Glutamatergic neuron (in vitro differentiated cells): ENCODE measurements around the gene PRELP. TPM values are rescaled to one million over a fixed set of nuclear protein-coding genes. Genes with fewer than 3 reads are reported as not detected.

Experiments used
- DNase-seq: peaks from one replicate; pipeline ENCODE4 v3.0.0; 2022
- H3K27ac Mint-ChIP-seq: one replicate; pipeline ENCODE4 v1.8.0; 2020; ENCODE audit warnings: mild to moderate bottlenecking, mixed read lengths, inconsistent platforms; ENCODE audit not compliant: unreplicated experiment
- H3K27me3 Mint-ChIP-seq: one replicate; pipeline ENCODE4 v1.8.0; 2020; ENCODE audit warnings: mild to moderate bottlenecking, moderate library complexity, mixed read lengths, inconsistent platforms; ENCODE audit not compliant: unreplicated experiment
- H3K36me3 Mint-ChIP-seq: one replicate; pipeline ENCODE4 v1.8.0; 2020; ENCODE audit warnings: mild to moderate bottlenecking, mixed read lengths, inconsistent platforms; ENCODE audit not compliant: unreplicated experiment
- H3K4me1 Mint-ChIP-seq: one replicate; pipeline ENCODE4 v1.8.0; 2020; ENCODE audit warnings: mild to moderate bottlenecking, low read depth, mixed read lengths, inconsistent platforms; ENCODE audit not compliant: unreplicated experiment
- H3K4me3 Mint-ChIP-seq: one replicate; pipeline ENCODE4 v1.8.0; 2020; ENCODE audit warnings: mild to moderate bottlenecking, mixed read lengths, inconsistent platforms; ENCODE audit not compliant: unreplicated experiment
- H3K9me3 Mint-ChIP-seq: one replicate; pipeline ENCODE4 v1.8.0; 2020; ENCODE audit warnings: mild to moderate bottlenecking, moderate library complexity, mixed read lengths, inconsistent platforms; ENCODE audit not compliant: unreplicated experiment
- CTCF ChIP-seq: fragments of 200-600 bp; sonication (generic); IDR thresholded peaks from one replicate; pipeline ENCODE4 v1.5.0; 2021; ENCODE audit not compliant: partially characterized antibody, unreplicated experiment
- total RNA-seq: library from RNA; stranded (reverse); fragmentation: NEBNext Ultra II Directional; extraction: Animal tissue kit (Norgen Biotek cat#: 25700); gene quantifications from one replicate; pipeline ENCODE4 v1.2.1, GENCODE V29; 2021; ENCODE audit not compliant: unreplicated experiment

Gene PRELP
- total RNA-seq, 1 donor from 2014 or later, result not detected

- Mint-ChIP-seq H3K36me3 (no peaks in the 10 kb centered on the region), H3K9me3 (peaks cover 2% of the 10 kb centered on the region), H3K27me3 (no peaks in the 10 kb centered on the region), H3K4me1 (no peaks in the 10 kb centered on the region), H3K27ac (no peak overlapping the region), H3K4me3 (no peak overlapping the region)
- DNase-seq, result no peak
- TF ChIP-seq CTCF, result no peak
These were observed 58.9 kb downstream of the PRELP start for GRCh38 chr1:203534526-203534925.

GRCh38 chr1:203536575-203536974 is 61.0 kb downstream of the PRELP start:
- TF ChIP-seq CTCF, result no peak
- H3K4me1 Mint-ChIP-seq, result no peaks in the 10 kb centered on the region
- no peaks in the 10 kb centered on the region for H3K27me3 Mint-ChIP-seq
- no peaks in the 10 kb centered on the region for H3K36me3 Mint-ChIP-seq
- H3K4me3 Mint-ChIP-seq, result no peak overlapping the region
- H3K27ac Mint-ChIP-seq, result no peak overlapping the region
- H3K9me3 Mint-ChIP-seq, result no peaks in the 10 kb centered on the region
- DNase-seq, result no peak

DNA sequence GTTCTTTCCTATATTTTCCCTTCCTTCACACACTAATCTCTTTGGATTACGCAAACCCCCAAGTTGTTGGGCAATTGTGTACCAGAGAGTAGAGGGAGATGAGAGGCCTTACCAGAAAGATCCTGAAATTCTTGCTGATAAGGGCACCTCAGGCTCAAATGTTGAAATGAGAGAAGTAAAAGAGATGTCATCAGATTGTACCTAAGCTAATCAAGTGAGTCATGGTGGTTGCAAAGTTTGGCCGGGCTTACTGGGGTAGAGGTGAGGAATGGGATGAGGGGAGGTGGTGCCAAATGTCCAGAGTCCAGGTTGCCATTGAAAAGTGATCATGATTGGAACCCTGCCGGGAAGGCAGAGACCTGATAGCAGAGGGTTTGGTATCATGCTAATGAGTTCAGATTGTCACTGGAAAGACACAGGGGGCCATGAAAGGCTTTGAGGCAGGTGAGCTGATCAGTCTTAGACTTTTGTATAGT is 61.4 kb downstream of the PRELP start:
- Mint-ChIP-seq H3K4me3 (no peak overlapping the region), H3K36me3 (no peaks in the 10 kb centered on the region), H3K27me3 (no peaks in the 10 kb centered on the region), H3K4me1 (no peaks in the 10 kb centered on the region), H3K9me3 (no peaks in the 10 kb centered on the region), H3K27ac (no peak overlapping the region)
- DNase-seq, result no peak
- no peak for TF ChIP-seq CTCF

DNA sequence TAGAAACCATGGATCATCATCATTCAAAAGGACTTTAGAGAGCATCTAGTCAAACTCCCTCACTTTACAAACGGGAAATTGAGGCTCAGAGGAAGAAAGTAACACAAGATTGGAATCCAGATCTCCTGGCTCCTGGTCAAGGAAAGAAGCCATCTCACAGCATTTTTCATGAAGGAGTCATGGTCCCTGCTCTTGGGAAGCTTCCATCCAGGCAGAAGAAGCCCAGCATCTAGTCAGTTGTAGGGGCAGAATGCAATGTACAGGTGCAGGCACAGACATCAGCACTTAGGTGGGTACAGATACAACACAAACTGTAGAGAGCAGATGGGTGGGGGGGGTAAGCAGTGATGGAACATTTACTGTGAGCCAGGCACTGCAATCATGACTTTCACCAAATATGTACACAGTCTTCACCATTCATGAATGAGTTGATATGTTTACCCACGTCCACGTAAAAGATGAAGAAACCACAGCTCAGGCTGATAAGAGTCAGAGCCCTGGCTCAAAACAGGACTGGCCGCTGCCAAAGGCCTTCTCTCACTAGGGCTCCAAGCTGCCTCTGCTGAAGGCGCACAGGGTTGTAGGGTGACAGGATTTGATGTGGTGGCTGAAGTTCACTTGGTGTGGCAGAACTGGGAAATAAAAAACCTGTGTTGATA is 62.3 kb downstream of the PRELP start:
- H3K27ac Mint-ChIP-seq, result no peak overlapping the region
- TF ChIP-seq CTCF, result no peak
- no peak for DNase-seq
- no peak overlapping the region for H3K4me3 Mint-ChIP-seq
- H3K9me3 Mint-ChIP-seq, result no peaks in the 10 kb centered on the region
- H3K27me3 Mint-ChIP-seq, result no peaks in the 10 kb centered on the region
- H3K36me3 Mint-ChIP-seq, result no peaks in the 10 kb centered on the region
- H3K4me1 Mint-ChIP-seq, result no peaks in the 10 kb centered on the region

GRCh38 chr1:203538726-203539125 is 63.1 kb downstream of the PRELP start:
- no peaks in the 10 kb centered on the region for H3K27me3 Mint-ChIP-seq
- no peak for DNase-seq
- H3K27ac Mint-ChIP-seq, result no peak overlapping the region
- H3K4me3 Mint-ChIP-seq, result no peak overlapping the region
- no peaks in the 10 kb centered on the region for H3K9me3 Mint-ChIP-seq
- no peak for TF ChIP-seq CTCF
- no peaks in the 10 kb centered on the region for H3K36me3 Mint-ChIP-seq
- H3K4me1 Mint-ChIP-seq, result no peaks in the 10 kb centered on the region
